Raji (cell line): ENCODE data around the gene SHROOM1.

ENCODE experiments used
- POLR2A ChIP-seq: IDR thresholded peaks from 2 replicates; pipeline ENCODE4 v1.6.1; 2011; ENCODE audit warnings: low read depth, low read length, control low read depth; ENCODE audit not compliant: insufficient read depth

Gene SHROOM1

DNA sequence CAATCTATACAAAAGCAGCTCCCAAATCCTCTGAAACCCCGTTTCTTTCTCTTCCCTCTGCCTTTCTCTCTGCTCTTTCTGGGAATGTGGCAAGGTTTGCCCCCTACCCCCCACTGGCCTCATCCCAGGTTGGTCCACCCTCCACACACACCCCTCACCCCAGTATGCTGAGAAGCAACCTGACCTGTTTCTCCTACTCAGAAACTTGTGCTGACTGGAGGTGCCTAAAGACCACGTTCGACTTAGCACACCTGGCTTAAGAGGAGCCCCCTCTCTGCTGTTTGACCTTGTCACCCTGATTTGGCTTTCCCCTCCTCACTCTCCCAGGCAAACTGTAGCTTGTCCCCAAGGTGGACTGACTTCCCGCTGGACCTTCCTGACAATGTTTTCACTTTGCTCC lies 52.3 kb downstream of the SHROOM1 start:
- TF ChIP-seq POLR2A = no peak

DNA sequence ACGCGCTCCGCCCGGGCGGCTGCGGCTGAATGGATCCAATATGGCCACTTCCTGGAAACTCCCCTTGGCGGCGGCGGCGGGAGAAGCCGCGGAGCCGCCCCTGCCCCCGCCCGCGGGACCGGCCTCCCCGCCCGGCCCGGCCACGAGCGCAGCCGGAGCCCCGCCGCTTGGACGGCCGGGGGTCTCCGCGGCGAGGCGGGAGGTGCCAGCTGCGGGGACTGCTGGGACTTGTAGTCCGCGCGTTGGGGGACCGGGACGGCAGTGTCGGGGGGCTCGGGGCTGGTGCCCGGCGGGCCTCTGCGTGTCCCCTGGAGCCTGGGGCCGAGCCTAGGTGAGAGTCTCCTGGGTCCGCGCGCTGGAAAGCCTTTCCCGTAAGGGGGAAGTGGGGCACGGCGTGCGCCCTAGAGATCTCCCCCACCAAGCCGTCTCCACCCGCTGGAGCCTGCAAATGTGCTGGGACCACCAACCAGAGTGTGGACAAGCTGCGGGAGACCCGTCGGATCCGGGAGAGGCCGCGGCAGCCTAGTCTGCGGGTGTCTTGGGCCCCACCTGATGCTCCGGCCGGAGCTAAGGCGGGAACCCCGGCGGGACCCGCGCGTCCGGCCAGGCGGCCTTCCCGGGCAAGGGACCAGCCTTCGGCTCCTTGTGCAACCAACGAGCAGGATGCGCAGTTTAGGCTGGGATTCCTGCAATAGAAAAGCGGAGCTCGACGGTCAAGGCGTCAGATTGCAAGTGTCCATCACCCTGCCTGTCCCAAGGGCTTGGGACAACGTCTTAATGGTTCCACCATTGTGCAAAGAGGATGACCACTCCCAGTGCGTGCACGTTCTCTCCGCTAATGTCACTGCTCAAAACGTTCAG lies 53.0 kb downstream of the SHROOM1 start, which contains the start of gene SEPTIN8:
TSS of gene SEPTIN8 (minus strand) at position 31 of the 861 bp plus-strand sequence. CDS start 102 bp downstream, outside the sequence.
- no peak for TF ChIP-seq POLR2A

DNA sequence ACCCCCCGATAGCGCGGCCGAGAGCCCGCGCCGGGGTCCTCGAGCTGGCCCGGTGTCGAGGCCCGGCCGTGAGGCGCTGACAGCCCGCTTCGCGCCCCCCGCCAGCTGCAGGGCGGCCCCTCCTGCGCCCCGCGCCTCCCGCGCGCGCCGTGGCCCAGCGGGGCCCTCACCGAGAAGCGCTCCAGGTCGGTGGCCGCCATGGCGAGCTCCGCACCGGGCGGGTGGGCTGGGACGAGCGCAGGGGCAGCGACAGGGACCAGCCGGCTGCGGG lies 53.6 kb downstream of the SHROOM1 start:
- TF ChIP-seq POLR2A = no peak

DNA sequence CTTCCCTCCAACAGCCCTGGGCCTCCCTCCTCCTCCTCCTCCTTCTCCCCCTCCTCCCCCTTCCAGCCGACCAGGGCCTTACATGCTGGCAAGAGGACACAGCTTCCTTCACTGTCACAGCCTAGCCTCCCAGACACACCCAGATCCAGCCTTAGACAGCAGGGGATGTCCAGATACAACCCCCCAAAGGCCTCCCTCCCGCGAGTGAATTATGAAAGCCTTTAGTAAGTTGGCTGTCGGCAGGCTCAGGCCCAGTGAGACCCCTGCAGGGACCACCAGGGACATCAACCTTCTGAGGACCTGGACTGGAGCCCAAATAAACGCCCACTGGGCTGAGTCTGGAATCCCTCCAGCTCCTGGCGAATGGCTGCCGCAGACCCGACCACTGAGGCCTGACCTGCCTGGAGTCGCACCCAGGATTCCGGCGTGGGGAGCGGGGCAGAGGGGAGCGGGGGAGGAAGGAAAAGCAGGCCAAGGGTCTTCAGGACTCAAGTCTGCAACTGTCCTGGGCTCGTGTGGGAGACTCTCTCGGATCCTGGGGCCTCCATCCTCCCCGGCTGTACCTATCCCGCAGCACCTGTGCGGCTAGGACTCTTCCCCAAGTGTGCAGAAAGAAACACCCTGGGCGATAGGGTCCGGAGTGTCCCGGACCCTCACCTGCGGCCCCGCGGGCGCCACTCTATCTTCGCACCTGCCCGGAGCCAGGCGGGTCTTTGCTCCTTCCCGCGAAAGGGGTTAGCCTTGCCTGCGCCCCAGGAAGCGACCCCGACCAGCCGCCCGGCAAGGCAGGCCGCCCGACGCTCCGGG lies 54.1 kb downstream of the SHROOM1 start:
- TF ChIP-seq POLR2A = no peak

DNA sequence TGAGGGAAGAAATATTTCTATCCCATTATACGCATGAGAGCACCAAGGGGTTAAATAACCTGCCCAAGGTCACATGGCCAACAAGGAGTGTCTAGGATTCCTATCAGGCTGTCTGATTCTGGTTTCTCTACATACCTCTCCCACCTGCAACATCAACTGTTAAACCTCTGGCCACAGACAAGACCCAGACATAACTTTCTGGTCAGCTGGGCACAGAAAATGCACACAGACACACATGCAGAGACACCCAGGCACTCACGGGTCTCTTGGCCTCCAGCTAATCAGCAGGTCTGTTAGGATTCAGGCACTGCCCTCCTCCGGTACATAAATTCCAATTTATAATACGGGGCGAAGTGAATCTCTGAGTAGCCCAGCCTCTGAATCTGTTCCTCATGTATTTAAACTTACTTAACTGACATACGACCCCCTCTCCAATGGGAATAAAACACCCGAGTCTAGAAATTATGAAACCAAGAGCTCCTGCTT lies 54.9 kb downstream of the SHROOM1 start:
- TF ChIP-seq POLR2A = no peak

DNA sequence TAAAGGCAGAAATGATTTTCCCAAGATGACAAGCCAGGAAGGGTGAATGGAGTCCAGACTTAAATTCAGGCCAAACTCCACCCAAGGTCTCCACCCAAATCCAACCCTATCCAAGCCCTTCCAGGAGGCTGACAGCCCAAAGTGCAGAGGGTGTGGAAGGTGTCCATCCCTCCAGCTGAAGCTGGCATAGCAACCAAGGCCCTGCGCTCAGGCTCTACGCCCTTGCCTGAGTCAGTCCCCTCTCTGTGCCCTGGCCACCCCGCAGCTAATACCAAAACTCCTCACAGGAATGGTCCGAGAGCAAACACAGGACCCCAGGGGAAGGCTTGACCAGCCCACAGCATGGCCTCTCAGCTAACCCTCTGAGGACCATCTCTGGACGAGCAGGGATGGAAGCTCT lies 55.6 kb downstream of the SHROOM1 start:
- no peak for TF ChIP-seq POLR2A

DNA sequence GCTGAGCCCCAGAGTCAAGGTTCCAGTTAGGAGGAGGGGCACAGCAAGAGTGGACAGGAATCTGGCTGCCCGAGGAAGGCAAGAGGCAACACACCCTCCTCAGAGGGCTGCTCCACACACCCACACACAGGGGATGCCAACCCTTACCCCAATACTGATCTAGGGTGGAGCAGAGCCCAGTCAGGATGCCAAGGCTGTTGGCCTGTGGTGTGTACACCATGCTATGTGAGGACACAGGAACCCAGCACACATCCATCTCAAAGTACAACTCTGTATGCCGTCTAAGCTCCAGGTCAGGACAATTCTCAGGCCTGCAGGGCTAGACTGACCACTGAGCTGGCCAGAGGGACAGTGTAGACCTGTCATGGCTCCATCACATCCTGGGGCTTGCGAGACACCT lies 56.0 kb downstream of the SHROOM1 start:
- no peak for TF ChIP-seq POLR2A

DNA sequence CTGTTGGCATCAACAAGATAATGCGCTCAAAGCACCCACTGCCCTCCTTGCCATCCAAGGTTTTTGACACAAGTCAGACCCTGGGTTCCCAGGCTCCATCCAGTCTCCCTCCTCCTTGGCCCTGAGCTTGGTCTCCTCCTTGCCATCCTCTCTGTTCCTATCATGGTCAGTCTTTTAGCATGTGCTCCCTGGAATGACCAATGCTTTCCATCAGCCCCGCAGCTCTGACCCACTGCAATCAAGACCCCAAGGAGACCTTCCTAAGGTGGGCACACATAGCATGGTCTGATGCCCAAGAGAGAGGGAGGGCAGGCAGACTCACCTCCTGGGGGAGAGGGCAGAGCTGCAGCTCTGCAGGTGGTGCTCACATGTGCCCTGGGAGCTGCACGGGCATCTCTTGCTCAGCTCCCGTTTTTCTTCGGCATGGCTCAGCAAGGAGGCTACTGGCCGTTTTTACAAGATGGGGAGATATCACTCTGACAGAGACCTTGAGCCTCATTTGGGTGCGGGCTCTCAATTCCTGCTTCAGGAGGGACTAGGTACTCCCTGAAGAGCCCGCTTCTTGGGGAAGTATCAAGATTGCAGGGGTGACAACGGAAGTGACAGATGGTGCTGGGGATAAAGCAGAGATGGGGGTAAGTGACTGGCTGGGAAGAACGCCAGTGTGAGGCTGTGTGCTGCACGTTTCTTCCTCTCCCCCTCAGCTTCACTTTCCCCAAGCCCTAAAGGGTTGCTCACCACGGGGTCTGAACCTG lies 56.7 kb downstream of the SHROOM1 start:
- no peak for TF ChIP-seq POLR2A

DNA sequence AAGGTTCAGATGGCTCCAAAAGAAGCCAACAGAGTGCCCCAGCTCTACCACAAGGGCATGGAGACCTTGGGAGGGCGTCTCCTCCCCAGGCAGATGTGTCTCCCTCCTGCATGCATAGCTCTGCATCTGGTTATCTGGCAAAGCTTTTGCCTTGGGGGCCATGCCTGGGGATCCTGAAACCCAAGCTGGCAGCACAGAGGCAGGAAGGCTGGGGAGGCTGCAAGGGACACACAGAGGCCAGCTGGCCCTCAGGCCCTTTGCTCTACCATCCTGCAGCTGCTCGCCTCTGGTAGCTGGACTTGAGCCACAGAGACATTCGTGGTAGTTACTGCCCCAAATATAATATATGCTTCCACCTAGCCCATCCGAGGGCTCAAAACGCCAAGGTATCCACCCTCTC lies 57.3 kb downstream of the SHROOM1 start:
- no peak for TF ChIP-seq POLR2A

DNA sequence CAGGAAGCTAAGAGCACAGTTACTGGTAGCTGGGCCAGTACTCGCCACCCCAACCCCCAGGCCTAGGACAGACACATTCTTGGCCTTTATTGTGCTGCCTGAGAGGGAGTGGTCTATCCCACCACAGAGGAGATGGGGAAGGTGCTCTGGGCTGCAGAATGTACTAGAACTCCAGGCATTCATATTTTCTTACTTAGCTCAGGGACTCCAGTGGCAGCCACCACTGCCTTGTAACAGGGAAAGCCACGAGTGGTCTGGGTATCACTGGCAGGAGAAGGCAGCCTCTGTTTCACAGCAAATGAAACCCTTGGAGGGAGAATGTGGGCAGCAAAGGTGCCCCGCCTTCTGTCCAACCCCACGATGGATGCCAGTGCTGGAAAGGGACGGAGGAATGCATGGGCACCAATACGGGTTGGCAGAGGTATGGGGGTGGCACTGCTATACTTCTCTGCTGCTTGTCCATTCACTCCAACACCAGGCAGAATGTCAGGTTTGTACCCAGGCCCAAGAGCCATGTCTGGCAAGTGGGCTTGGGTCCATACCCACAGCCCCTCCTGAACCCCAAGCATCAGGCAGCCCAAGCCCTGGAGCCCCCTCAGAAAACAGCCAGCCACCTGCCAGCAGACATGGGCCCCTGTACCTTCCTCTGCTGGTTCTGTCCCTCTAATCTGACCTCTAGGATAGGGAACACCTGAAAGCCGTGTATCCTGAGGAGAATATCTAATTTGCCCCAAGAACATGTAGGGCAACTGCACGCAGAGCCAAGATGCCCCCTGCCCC lies 58.0 kb downstream of the SHROOM1 start:
- TF ChIP-seq POLR2A = no peak
